Stimulated activated memory B cell treated with anti-CD40 and anti-IgM and Interleukin-4, amounts not matched to agents 10 μg/mL and 1 μg/mL and 100 μg/mL, for 72 hours (primary cell): ENCODE results near the gene TMEM254.

ENCODE experiments used
- ATAC-seq: fragments of 150-1000 bp; cut with Tn5 transposase; 2 replicates; pipeline ENCODE4 v1.10.0; 2021
- H3K27ac Mint-ChIP-seq: one replicate; pipeline ENCODE4 v1.8.0; 2022; ENCODE audit warnings: mild to moderate bottlenecking, mixed read lengths
- H3K27me3 Mint-ChIP-seq: one replicate; pipeline ENCODE4 v1.8.0; 2022; ENCODE audit warnings: mixed read lengths
- H3K36me3 Mint-ChIP-seq: one replicate; pipeline ENCODE4 v1.8.0; 2022; ENCODE audit warnings: mixed read lengths
- H3K4me1 Mint-ChIP-seq: one replicate; pipeline ENCODE4 v1.8.0; 2022; ENCODE audit warnings: mixed read lengths
- H3K4me3 Mint-ChIP-seq: one replicate; pipeline ENCODE4 v1.8.0; 2022; ENCODE audit warnings: mild to moderate bottlenecking, moderate library complexity, mixed read lengths
- H3K9me3 Mint-ChIP-seq: one replicate; pipeline ENCODE4 v1.8.0; 2022; ENCODE audit warnings: mixed read lengths

Gene TMEM254

GRCh38 chr10:80137031-80137862 lies 58.8 kb downstream of the TMEM254 start:
- no peaks in the 10 kb centered on the region for H3K36me3 Mint-ChIP-seq
- no peak overlapping the region for H3K27ac Mint-ChIP-seq
- peaks cover 6% of the 10 kb centered on the region for H3K4me1 Mint-ChIP-seq
- no peak overlapping the region for H3K4me3 Mint-ChIP-seq
- no peaks in the 10 kb centered on the region for H3K9me3 Mint-ChIP-seq
- H3K27me3 Mint-ChIP-seq = peaks cover 73% of the 10 kb centered on the region
- no peak for ATAC-seq

GRCh38 chr10:80137920-80138319 lies 59.5 kb downstream of the TMEM254 start:
- no peak overlapping the region for H3K4me3 Mint-ChIP-seq
- H3K27ac Mint-ChIP-seq = no peak overlapping the region
- no peak for ATAC-seq
- no peaks in the 10 kb centered on the region for H3K36me3 Mint-ChIP-seq
- peaks cover 3% of the 10 kb centered on the region for H3K4me1 Mint-ChIP-seq
- H3K27me3 Mint-ChIP-seq = peaks cover 67% of the 10 kb centered on the region
- H3K9me3 Mint-ChIP-seq = no peaks in the 10 kb centered on the region

- Mint-ChIP-seq H3K27me3 (peaks cover 54% of the 10 kb centered on the region), H3K4me3 (no peak overlapping the region), H3K36me3 (no peaks in the 10 kb centered on the region), H3K4me1 (peaks cover 6% of the 10 kb centered on the region), H3K9me3 (no peaks in the 10 kb centered on the region), H3K27ac (no peak overlapping the region)
- no peak for ATAC-seq
Observed at GRCh38 chr10:80139265-80139664, 60.8 kb downstream of the TMEM254 start.

- Mint-ChIP-seq H3K27ac (no peak overlapping the region), H3K27me3 (peaks cover 45% of the 10 kb centered on the region), H3K9me3 (no peaks in the 10 kb centered on the region), H3K36me3 (no peaks in the 10 kb centered on the region), H3K4me3 (no peak overlapping the region), H3K4me1 (peaks cover 16% of the 10 kb centered on the region)
- ATAC-seq = no peak
Observed at GRCh38 chr10:80140251-80140650, 61.8 kb downstream of the TMEM254 start.

GRCh38 chr10:80141696-80142460 lies 63.4 kb downstream of the TMEM254 start:
- Mint-ChIP-seq H3K36me3 (no peaks in the 10 kb centered on the region), H3K4me3 (no peak overlapping the region), H3K4me1 (peaks cover 22% of the 10 kb centered on the region), H3K27ac (no peak overlapping the region), H3K27me3 (peaks cover 45% of the 10 kb centered on the region), H3K9me3 (no peaks in the 10 kb centered on the region)
- no peak for ATAC-seq
